GM18867 (cell line): ENCODE results near the gene FBXW2.
A peak's percentile ranks its signal among the peaks of the same experiment; 100 is the strongest.

Experiments
- ATAC-seq: cut with Tn5 transposase; IDR thresholded peaks from one replicate; pipeline ENCODE4 v1.9.1; 2021; ENCODE audit warnings: mild to moderate bottlenecking, moderate library complexity; ENCODE audit not compliant: unreplicated experiment

FBXW2 gene

DNA sequence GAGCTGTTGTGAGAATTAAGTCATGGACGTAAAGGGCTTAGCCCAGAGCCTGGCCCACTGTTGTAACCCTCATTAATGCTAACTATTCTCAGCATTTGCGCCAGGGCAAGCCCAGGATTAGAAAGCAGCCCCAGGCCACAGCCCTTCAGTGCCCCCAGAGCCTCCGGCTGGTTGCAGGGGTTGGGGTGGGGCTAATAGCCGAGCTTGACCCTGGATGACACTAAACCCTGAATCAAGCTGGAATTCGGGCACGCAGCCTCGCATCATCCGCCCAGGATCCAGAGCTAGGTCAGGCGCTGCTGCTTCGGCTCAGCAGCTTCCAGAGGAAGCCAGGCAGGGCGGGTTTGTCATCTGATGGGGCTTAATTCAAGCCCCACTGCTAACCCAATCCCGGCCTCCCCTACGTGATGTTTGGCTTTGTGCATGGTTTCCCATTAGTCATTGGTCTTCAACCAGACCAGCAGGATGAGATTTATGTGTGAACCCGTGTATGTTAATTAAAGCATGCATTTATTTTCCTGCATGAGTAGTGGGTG, 77.8 kb downstream of the FBXW2 start:
- no peak for ATAC-seq

DNA sequence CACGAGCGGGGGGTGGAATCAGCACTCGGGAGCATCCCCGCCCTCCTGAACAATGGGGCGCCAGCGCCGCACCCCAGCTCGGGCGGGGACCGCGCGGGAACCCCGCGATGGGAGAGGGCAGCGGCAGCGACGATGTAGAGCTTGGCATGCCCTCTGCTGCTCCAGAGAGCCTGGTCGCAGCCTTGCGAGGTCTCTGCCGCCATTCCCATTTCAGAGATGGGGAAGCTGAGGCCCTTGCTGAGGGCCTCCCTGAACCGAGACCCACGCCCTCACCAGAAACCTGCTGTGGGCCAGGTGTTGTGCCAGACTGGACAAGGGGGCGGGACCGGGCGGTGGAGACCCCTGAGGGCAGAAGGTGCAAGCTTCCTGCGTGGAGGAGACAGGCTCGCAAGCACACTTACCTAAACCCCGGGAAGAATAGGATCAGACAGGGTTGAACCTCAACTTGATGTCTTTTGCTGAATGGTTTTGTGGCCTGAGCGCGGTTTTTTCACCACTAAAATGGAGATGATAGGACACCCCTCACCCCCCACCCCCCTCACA, 78.3 kb downstream of the FBXW2 start:
- ATAC-seq, result no peak

DNA sequence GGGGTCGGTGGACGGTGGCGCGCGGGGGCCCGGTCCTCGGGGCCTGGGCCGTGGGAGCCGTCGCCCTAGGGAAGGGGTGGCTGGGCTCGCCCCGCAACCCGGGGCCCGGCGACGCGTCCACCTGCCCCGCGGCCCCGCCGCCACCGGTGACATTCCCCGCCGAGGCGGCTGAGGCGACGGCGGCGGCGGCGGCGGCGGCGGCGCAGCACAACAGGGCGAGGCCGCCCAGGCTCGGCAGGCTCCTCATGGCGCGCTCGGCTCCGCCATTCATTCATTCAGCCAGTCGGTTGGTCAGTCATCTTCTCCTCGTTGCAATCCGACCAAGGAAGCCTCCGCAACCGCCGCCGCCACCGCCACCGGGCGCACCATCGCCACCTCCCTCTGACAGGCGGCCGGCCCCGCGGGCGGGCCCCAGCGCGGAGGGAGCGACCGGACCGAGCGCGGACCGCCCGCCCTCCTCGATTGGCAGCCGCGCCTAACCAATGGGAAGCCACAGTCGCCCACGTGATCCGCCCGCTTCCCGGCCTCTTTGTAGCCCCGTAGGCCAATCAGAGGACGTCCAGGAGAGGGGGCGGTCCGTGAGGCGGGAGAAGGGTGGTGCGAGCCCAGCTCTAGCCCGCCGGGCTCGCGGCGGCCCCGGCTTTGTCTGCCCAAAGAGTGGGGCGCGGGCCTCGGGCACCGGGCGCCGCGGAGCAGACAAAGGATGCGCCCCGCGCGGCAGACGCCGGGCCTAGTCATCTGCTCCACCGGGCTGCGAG, 78.9 kb downstream of the FBXW2 start, which contains the start of gene MEGF9:
MEGF9 (minus strand) TSS at position 383 of the 758 bp plus-strand sequence; CDS start at position 271, 112 bp downstream.
- ATAC-seq, result peak; percentile 95

DNA sequence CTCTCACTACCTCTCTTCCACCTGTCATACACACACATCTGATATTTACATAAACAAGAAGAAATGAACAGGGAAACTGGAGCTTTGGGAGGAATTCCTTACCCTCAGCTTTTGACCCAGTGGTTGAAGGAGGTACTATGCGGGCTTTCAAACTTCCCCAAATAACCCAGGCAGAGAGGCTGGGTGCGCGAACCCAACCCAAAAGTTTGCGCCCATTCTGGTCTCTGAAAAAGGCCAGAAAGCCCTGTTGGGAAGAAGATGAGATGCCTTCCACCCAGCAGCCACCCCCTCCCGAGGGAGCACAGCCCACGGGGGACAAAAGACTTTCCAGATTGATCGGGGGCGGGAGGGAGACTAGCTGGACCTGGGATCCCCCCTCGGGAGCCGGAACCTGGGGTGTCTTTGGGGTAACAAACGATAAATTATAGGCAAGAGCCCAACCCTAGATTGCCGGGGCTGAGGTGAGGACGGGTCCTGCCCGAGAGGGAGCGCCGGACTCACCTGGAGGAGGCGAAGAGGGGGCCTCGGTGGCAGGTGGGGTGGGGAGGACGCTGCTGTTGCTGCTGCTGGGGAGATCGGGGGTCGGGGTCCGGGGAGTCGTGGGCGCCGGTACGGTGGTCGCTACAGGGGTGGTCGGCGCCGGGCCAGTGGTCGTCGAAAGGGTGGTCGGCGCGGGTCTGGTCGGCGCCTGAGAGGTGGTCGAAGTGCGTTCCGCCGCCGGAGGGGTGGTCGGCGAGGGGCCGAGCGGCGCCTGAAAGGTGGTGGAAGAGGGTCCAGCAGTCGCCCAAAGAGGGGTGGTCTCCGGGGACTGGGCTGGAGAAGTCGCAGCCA, 79.7 kb downstream of the FBXW2 start:
- ATAC-seq, result no peak

DNA sequence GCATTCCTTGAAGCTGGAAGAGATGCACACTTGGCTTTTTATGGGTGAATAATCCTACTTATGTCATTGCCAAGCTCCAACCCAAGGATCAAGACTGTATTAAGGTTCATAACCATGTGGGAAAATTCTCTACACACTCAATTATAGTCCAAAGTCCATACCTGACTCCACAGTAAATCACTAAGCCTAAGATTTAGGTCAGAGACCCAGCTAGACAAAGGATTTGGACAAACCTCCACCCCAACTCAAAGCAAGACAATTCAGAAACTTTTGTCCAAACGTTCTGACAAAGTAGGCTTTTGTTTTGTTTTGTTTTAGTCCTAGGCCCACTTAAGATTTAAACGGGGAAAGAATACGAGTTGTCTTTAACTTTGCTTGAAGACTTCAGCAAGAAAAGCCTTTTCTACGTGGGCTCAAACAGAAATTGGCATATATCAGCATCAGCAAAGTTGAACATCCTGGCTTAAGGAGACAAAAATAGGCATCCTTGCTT, 80.6 kb downstream of the FBXW2 start:
- no peak for ATAC-seq

DNA sequence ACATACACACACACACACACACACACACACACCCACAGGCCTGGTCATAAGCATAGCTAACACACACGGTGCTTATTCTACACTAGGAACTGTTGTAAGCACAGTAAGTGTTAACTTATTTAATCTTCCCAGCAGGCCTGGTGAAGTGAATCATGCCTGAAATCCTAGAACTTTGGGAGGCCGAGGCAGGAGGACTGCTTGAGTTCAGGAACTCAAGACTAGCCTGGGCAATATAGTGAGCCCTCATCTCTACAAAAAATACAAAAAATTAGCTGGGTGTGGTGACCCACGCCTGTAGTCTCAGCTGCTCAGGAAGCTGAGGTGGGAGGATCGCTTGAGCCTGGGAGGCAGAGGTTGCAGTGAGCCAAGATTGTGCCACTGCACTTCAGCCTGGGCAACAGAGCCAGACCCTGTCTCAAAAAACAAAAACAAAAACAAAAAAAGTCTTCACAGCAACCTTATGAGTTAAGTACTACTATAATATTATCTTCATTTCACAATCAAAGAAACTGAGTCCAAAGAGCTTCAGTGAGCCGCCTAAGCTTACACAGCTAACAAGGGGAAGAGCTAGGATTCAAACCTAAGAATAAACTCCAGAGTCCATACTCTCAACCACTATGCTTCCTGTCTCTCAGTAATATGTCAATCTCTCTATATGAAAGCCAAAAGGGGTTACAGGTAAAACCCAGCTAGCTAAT, 81.2 kb downstream of the FBXW2 start:
- no peak for ATAC-seq

DNA sequence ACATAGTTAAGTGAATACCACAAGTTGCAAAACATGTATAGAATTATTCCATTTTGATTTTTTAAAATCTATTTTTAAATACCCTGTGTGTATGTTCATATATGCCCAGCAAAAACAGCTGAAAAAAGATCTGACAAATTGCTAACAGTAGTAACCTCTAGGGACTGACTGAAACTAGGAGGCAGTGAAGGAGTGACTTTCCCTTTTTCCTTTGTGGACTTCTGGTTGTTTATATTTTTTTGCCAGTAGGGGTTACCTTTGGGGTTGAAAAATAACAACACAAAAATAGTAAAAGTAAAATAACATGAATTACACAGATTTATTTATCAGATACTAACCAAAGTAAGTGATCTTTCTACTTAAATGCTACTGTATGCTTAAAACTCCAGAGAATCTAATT, 81.9 kb downstream of the FBXW2 start:
- no peak for ATAC-seq

DNA sequence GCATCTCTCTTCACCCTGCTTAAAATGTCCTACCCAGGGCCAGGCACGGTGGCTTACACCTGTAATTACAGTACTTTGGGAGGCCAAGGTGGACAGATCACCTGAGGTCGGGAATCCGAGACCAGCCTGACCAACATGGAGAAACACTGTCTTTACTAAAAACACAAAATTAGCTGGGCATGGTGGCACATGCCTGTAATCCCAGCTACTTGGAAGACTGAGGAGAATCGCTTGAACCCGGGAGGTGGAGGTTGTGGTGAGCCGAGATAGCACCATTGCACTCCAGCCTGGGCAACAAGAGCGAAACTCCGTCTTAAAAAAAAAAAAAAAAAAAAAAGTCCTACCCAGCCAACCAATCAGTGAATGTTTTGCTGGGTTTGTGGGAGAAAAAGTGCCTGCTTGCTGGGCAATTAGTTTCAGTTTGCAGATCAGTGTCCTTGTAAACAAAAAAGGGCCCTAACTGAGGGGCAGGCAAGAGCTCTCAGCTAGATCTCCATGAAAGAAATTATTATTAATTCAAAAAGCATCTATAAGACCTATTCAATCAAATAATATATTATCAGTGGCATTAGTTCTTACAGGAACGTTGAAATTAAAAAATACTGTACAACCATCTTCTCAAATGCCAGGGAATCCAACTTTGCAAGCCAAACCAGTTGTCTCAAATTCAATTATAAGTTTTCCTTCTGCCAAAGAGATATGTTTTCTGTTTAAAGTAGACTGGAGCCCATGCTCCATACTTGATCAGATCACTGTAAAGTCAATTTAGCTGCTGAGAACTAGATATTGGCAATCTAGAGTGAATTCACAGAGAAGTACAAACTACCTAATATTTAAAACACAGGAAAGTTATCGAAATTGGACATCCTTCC, 82.9 kb downstream of the FBXW2 start:
- no peak for ATAC-seq

DNA sequence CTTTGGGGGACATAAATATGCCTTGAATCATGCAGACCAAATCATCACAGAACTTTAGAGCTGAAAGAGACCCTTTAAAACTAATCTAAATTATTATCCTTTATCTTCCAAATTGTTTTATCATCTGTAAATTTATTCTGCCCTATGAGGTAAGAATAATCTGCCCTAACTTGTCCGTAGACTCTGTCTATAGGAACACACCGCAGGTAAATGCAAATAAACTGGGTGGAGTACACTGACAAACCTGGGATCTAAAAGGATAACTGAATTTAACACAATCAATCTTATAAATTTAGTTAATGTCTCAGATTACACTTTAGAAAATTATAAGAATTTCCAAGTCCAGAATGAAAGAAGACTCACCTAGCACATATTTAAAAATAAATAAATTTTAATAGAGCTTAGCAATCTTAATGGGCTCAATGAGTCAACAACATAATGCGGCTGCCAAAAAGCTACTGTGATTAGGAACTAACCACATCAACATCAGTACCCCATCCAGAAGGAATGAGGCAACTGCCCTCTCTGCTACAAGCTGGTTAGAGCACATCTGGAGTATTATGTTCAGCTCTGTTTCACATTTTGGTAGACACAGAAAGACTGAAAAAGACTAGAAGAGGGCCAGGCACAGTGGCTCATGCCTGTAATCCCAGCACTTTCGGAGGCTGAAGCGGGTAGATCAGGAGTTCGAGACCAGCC, 84.5 kb downstream of the FBXW2 start:
- no peak for ATAC-seq

DNA sequence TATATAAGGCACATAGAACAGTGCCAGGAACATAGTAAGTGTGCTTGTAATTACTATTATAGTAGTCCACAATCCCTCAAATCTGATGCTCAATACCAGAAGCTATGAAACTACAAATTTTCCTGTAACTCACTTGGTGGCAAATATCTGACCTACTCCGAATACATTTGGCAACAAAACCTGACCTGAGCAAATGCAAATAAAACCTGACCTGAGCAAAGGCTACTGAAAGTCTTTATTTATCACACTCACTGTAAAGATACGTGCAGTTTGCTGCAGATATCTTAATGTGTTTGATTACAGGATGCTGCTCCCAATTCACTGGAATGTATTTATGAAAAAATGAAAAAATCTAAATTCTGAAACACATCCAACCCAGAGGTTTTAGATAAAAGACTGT, 86.0 kb downstream of the FBXW2 start:
- ATAC-seq, result no peak
